ENCODE measurements around the gene FKBP15. TPM values are rescaled to one million over a fixed set of nuclear protein-coding genes. Genes with fewer than 3 reads are reported as not detected.

FKBP15 gene
- total RNA-seq, 5 donors from 2014 or later (not counting 1 experiment from before 2014, with no cell fraction given) = 22.2 to 31.8 (median 29.5) TPM

DNA sequence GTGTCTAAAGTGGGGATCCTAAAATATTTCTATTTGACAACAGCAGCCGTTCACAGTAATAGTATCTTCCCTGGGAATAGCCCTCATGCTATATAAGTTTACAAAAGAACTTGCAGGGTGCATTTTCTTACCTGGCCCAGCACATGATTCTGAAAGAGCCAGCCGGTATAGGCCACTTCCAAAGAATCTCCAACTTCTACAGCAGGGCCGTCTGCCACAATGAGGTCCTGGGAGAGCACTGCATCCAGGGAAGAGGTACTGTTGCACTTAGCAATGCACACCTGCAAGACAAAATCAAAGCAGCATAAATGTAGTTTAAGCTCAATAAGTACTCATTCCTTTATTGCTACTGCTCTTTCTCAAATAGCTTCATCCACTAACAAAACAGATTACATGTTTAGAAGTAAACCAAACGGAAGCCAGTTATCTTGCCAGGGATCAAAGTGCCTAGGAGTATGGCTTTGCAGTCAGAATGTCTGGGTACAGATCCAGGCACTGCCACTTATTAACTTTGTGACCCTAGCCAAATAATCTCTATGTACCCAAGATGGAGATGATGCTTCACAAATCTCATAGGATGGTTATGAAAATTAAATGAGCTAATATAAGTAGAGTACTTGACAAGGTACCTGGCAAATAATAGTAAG lies 21.3 kb downstream of the FKBP15 start:
- ATAC-seq (replicated peaks in 1 of 4) = no peak
- H3K9me3 Mint-ChIP-seq = no peaks in the 10 kb centered on the region
- no peak overlapping the region for H3K4me3 Mint-ChIP-seq
- peaks cover 77% of the 10 kb centered on the region for H3K36me3 Mint-ChIP-seq
- Histone ChIP-seq H3K36me3 (ENCODE audit: control insufficient read depth in 2 of 2, extremely low read depth in 1 of 2, insufficient read depth in 1 of 2, low read length in 1 of 2) (peaks cover 3 to 54% of the 10 kb centered on the region in 2 donors), H3K4me1 (ENCODE audit: control insufficient read depth in 1 of 2, extremely low read depth in 1 of 2, insufficient read depth in 2 of 2, low read length in 2 of 2) (no peaks in the 10 kb centered on the region), H3K27me3 (replicated peaks in 1 of 2; ENCODE audit: control insufficient read depth in 2 of 2, extremely low read depth in 1 of 2, insufficient read depth in 2 of 2, low read length in 1 of 2) (no peaks in the 10 kb centered on the region), H3K27ac (ENCODE audit: low read length) (no peak overlapping the region), H3K4me3 (ENCODE audit: control insufficient read depth in 1 of 2, extremely low read depth in 1 of 2, low read length in 1 of 2) (no peak overlapping the region), H3K9me3 (no peaks in the 10 kb centered on the region)
- ChIA-PET POLR2A (no interaction called here), CTCF (interaction anchor here in 1 of 2 donors (1.1 kb wide), 1 partner anchor 22 kb away, joined by 3 read pairs; the partner anchor contains the start of genes FKBP15 and SLC31A1)
- 94% methylated on average over 2 of the region's 4 CpGs for WGBS (ENCODE audit: insufficient coverage)
- no peak for DNase-seq
- no peak overlapping the region for H3K27ac Mint-ChIP-seq
- H3K4me1 Mint-ChIP-seq = no peaks in the 10 kb centered on the region
- no peaks in the 10 kb centered on the region for H3K27me3 Mint-ChIP-seq

DNA sequence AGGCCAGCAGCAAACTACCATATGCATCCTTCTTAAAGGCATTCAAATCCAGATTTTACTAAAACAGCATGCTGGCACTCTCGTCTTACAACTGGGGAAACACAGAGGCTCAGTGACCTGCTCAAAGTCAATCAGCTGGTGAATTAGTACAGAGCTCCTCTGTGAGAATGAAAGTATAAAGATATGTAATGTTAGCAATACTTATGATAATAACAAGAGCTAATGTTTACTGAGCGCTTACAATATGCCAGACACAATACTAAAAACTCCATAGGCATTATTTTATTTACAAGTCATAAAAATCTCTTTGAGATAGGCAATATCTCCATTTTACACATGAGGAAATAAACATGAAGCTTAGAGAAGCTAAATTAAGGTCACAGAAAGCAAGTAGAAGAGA lies 28.6 kb downstream of the FKBP15 start:
- H3K9me3 ChIP-seq = no peaks in the 10 kb centered on the region
- peaks cover 0 to 2% (median 0%) of the 10 kb centered on the region in 3 donors for H3K4me1 Mint-ChIP-seq
- no peak overlapping the region for H3K4me3 ChIP-seq (ENCODE audit: control insufficient read depth in 1 of 2, extremely low read depth in 1 of 2, low read length in 1 of 2)
- WGBS (ENCODE audit: insufficient coverage) = no CpG with 5 or more reads among the region's 2 CpGs
- no peaks in the 10 kb centered on the region for H3K9me3 Mint-ChIP-seq
- H3K36me3 Mint-ChIP-seq = peaks cover 58% of the 10 kb centered on the region
- no peak for DNase-seq
- POLR2A ChIA-PET = no interaction called here
- peaks cover 8 to 59% of the 10 kb centered on the region in 2 donors for H3K36me3 ChIP-seq (ENCODE audit: control insufficient read depth in 2 of 2, extremely low read depth in 1 of 2, insufficient read depth in 1 of 2, low read length in 1 of 2)
- no peak overlapping the region for H3K4me3 Mint-ChIP-seq
- no peak for ATAC-seq (replicated peaks in 1 of 4)
- H3K27me3 ChIP-seq (replicated peaks in 1 of 2; ENCODE audit: control insufficient read depth in 2 of 2, extremely low read depth in 1 of 2, insufficient read depth in 2 of 2, low read length in 1 of 2) = no peaks in the 10 kb centered on the region
- H3K27me3 Mint-ChIP-seq = no peaks in the 10 kb centered on the region
- CTCF ChIA-PET = no interaction called here
- H3K27ac ChIP-seq (ENCODE audit: low read length) = no peak overlapping the region
- H3K4me1 ChIP-seq (ENCODE audit: control insufficient read depth in 1 of 2, extremely low read depth in 1 of 2, insufficient read depth in 2 of 2, low read length in 2 of 2) = no peaks in the 10 kb centered on the region
- no peak overlapping the region for H3K27ac Mint-ChIP-seq

DNA sequence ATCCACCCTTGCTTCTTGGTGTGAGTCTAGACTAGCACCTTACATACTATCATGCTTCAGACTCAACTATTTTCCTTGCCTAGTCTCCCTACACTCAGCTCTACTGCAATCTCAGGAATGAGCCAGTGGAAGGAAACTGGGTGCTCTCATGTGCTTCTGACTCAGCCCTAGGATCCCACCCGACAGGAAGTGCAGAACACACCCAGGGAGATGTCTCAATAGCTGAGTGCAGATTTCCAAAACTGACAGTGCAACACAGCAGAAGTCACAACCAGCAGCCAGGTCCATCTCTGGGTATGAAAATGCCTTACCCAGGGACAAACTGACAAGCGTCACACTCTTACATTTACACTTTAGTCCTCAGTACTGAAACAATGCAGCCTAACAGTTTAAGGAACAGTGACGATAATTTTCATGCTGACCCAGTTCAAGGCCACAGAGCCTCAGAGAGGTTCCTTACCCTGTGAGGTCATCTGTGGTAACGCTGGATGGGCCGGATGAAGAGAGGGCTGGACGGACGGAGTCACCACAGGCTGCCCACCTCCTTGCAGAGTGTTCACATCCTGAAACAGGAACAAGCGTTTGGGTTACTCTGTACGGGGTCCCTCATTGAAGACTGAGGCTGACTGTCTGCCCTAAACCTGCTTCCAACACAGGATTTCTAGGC lies 33.0 kb downstream of the FKBP15 start:
- H3K27ac Mint-ChIP-seq = no peak overlapping the region
- Histone ChIP-seq H3K36me3 (ENCODE audit: control insufficient read depth in 2 of 2, extremely low read depth in 1 of 2, insufficient read depth in 1 of 2, low read length in 1 of 2) (peaks cover 11 to 79% of the 10 kb centered on the region in 2 donors), H3K9me3 (no peaks in the 10 kb centered on the region), H3K27ac (ENCODE audit: low read length) (no peak overlapping the region), H3K27me3 (replicated peaks in 1 of 2; ENCODE audit: control insufficient read depth in 2 of 2, extremely low read depth in 1 of 2, insufficient read depth in 2 of 2, low read length in 1 of 2) (no peaks in the 10 kb centered on the region), H3K4me1 (ENCODE audit: control insufficient read depth in 1 of 2, extremely low read depth in 1 of 2, insufficient read depth in 2 of 2, low read length in 2 of 2) (no peaks in the 10 kb centered on the region), H3K4me3 (ENCODE audit: control insufficient read depth in 1 of 2, extremely low read depth in 1 of 2, low read length in 1 of 2) (no peak overlapping the region)
- ChIA-PET CTCF (no interaction called here), POLR2A (no interaction called here)
- peaks cover 0 to 2% (median 0%) of the 10 kb centered on the region in 3 donors for H3K4me1 Mint-ChIP-seq
- no peaks in the 10 kb centered on the region for H3K27me3 Mint-ChIP-seq
- no peaks in the 10 kb centered on the region for H3K9me3 Mint-ChIP-seq
- no peak overlapping the region for H3K4me3 Mint-ChIP-seq
- peaks cover 69% of the 10 kb centered on the region for H3K36me3 Mint-ChIP-seq
- peak in 5 of 35 experiments; percentile 1 to 36 (median 2) for DNase-seq
- ATAC-seq (replicated peaks in 1 of 4) = no peak
- 97% methylated on average over 6 of the region's 9 CpGs for WGBS (ENCODE audit: insufficient coverage)

DNA sequence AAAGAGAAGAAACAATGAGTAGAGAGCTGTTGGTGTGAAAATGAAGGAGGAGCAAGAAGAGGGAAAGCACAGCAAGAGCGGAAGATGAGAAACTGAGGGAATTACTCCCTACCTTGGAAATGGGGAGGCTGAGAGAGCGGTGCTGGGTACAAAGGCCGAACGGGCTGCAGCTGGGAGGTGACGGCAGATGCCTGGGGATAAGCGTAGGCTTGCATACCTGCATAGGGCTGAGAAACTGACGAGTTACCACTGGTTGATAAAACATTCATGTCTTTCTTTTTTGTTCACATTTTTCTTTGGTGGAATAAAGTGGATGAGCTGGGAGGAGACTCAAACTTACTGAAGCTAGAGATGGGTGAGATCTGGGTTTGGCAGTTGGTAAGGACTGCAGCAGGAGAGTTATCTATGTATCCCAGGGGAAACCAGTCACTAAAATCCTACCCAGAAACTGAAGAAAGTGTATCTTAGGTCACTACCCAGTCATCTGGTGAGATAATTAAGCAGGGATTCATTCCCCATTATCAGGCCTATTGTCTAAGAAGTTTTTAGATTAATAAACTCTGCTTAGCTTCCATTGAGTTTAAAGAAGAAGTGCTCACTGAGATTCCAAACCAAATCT lies 34.8 kb downstream of the FKBP15 start:
- Mint-ChIP-seq H3K36me3 (peaks cover 81% of the 10 kb centered on the region), H3K27me3 (no peaks in the 10 kb centered on the region), H3K27ac (no peak overlapping the region), H3K9me3 (no peaks in the 10 kb centered on the region), H3K4me3 (no peak overlapping the region), H3K4me1 (peaks cover 0 to 2% (median 0%) of the 10 kb centered on the region in 3 donors)
- ChIA-PET POLR2A (no interaction called here), CTCF (interaction anchor here in 1 of 2 donors (0.5 kb wide), 2 partner anchors 20 to 33 kb away, joined by 5 read pairs; no protein-coding TSS in a partner anchor)
- no peak for ATAC-seq (replicated peaks in 1 of 4)
- peaks cover 11 to 85% of the 10 kb centered on the region in 2 donors for H3K36me3 ChIP-seq (ENCODE audit: control insufficient read depth in 2 of 2, extremely low read depth in 1 of 2, insufficient read depth in 1 of 2, low read length in 1 of 2)
- no peaks in the 10 kb centered on the region for H3K4me1 ChIP-seq (ENCODE audit: control insufficient read depth in 1 of 2, extremely low read depth in 1 of 2, insufficient read depth in 2 of 2, low read length in 2 of 2)
- no peak for DNase-seq
- no peaks in the 10 kb centered on the region for H3K9me3 ChIP-seq
- no peak overlapping the region for H3K4me3 ChIP-seq (ENCODE audit: control insufficient read depth in 1 of 2, extremely low read depth in 1 of 2, low read length in 1 of 2)
- H3K27me3 ChIP-seq (replicated peaks in 1 of 2; ENCODE audit: control insufficient read depth in 2 of 2, extremely low read depth in 1 of 2, insufficient read depth in 2 of 2, low read length in 1 of 2) = no peaks in the 10 kb centered on the region
- H3K27ac ChIP-seq (ENCODE audit: low read length) = no peak overlapping the region
- WGBS (ENCODE audit: insufficient coverage) = 100% methylated on average over 7 of the region's 7 CpGs

DNA sequence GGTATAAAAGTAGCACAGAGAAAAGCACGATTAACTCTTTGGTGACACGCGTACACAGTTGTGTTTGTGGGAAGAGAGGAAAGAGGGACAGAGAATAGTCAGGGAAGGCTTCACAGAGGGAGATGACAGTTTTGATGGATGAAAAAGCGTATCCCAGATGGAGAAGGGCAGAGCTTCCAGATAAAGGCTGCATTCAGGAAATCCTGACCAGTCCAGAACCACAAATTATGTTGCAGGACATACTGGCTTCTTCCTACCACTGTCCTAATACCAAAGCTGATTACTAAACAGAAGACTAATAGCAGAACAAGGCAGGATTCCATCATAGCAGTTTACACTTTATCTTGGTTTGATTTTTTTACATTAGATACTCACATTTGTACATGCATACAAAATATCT lies 35.8 kb downstream of the FKBP15 start:
- H3K36me3 Mint-ChIP-seq = peaks cover 85% of the 10 kb centered on the region
- H3K4me1 ChIP-seq (ENCODE audit: control insufficient read depth in 1 of 2, extremely low read depth in 1 of 2, insufficient read depth in 2 of 2, low read length in 2 of 2) = no peaks in the 10 kb centered on the region
- WGBS (ENCODE audit: insufficient coverage) = 100% methylated on average over 3 of the region's 4 CpGs
- H3K4me3 Mint-ChIP-seq = no peak overlapping the region
- H3K9me3 Mint-ChIP-seq = no peaks in the 10 kb centered on the region
- H3K27ac Mint-ChIP-seq = no peak overlapping the region
- no peak overlapping the region for H3K27ac ChIP-seq (ENCODE audit: low read length)
- ChIA-PET CTCF (no interaction called here), POLR2A (no interaction called here)
- DNase-seq (no peak), ATAC-seq (replicated peaks in 1 of 4) (no peak)
- H3K4me3 ChIP-seq (ENCODE audit: control insufficient read depth in 1 of 2, extremely low read depth in 1 of 2, low read length in 1 of 2) = no peak overlapping the region
- H3K27me3 Mint-ChIP-seq = no peaks in the 10 kb centered on the region
- peaks cover 11 to 88% of the 10 kb centered on the region in 2 donors for H3K36me3 ChIP-seq (ENCODE audit: control insufficient read depth in 2 of 2, extremely low read depth in 1 of 2, insufficient read depth in 1 of 2, low read length in 1 of 2)
- H3K4me1 Mint-ChIP-seq = peaks cover 0 to 2% (median 0%) of the 10 kb centered on the region in 3 donors
- no peaks in the 10 kb centered on the region for H3K27me3 ChIP-seq (replicated peaks in 1 of 2; ENCODE audit: control insufficient read depth in 2 of 2, extremely low read depth in 1 of 2, insufficient read depth in 2 of 2, low read length in 1 of 2)
- H3K9me3 ChIP-seq = no peaks in the 10 kb centered on the region

DNA sequence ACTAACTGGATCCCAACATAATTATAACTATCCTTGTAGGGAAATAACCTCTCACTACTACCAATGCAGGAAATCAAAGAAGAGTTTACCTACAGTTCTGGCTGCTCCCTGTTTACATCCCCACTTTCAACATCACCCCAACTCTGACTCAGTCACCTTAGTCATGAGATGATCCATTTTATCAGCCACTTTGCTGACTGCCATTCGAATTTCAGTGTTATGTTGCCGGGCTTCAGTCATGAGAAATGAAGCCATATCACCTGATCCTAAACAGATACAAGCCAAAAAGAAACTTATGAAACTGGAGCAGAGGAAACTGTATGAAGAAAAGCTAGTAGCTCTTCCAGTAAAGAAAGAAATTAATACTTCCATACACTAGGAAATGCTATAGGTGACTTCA lies 36.5 kb downstream of the FKBP15 start:
- Mint-ChIP-seq H3K27me3 (no peaks in the 10 kb centered on the region), H3K4me3 (no peak overlapping the region), H3K36me3 (peaks cover 85% of the 10 kb centered on the region), H3K27ac (no peak overlapping the region), H3K9me3 (no peaks in the 10 kb centered on the region), H3K4me1 (peaks cover 0 to 2% (median 0%) of the 10 kb centered on the region in 3 donors)
- WGBS (ENCODE audit: insufficient coverage) = no CpG with 5 or more reads among the region's 2 CpGs
- DNase-seq (no peak), ATAC-seq (replicated peaks in 1 of 4) (no peak)
- Histone ChIP-seq H3K9me3 (no peaks in the 10 kb centered on the region), H3K4me1 (ENCODE audit: control insufficient read depth in 1 of 2, extremely low read depth in 1 of 2, insufficient read depth in 2 of 2, low read length in 2 of 2) (no peaks in the 10 kb centered on the region), H3K27me3 (replicated peaks in 1 of 2; ENCODE audit: control insufficient read depth in 2 of 2, extremely low read depth in 1 of 2, insufficient read depth in 2 of 2, low read length in 1 of 2) (no peaks in the 10 kb centered on the region), H3K36me3 (ENCODE audit: control insufficient read depth in 2 of 2, extremely low read depth in 1 of 2, insufficient read depth in 1 of 2, low read length in 1 of 2) (peaks cover 11 to 89% of the 10 kb centered on the region in 2 donors), H3K4me3 (ENCODE audit: control insufficient read depth in 1 of 2, extremely low read depth in 1 of 2, low read length in 1 of 2) (no peak overlapping the region), H3K27ac (ENCODE audit: low read length) (no peak overlapping the region)
- ChIA-PET POLR2A (no interaction called here), CTCF (interaction anchor here in 1 of 2 donors (0.6 kb wide), 1 partner anchor 73 kb away, joined by 3 read pairs; no protein-coding TSS in a partner anchor)

Measured in T-cell (primary cell).